H1 (cell line): ENCODE data around the gene POLH. TPM values are rescaled to one million over a fixed set of nuclear protein-coding genes. Genes with fewer than 3 reads are reported as not detected.

Experiments used
- BCL11A ChIP-seq, 2 experiments: IDR thresholded peaks; one replicate each; pipeline ENCODE4 v1.6.1; 2011; ENCODE audit warnings: low read depth in 2 of 2, low read length in 2 of 2, mild to moderate bottlenecking in 2 of 2
- CEBPB ChIP-seq: IDR thresholded peaks from 2 replicates; pipeline ENCODE4 v1.6.1; 2012; ENCODE audit warnings: low read depth, low read length
- CHD7 ChIP-seq: fragments of 300-600 bp; sonication (generic); IDR thresholded peaks from 2 replicates; pipeline ENCODE4 v1.7.1; 2012; ENCODE audit warnings: low read length, moderate library complexity, mild to moderate bottlenecking, inconsistent platforms; ENCODE audit not compliant: insufficient replicate concordance
- MAX ChIP-seq: IDR thresholded peaks from 2 replicates; pipeline ENCODE4 v1.6.1; 2012; ENCODE audit warnings: inconsistent platforms
- POU5F1 ChIP-seq: IDR thresholded peaks from 2 replicates; pipeline ENCODE4 v1.6.1; 2011; ENCODE audit warnings: low read depth, mild to moderate bottlenecking, low read length, moderate library complexity
- RBBP5 ChIP-seq: IDR thresholded peaks from 2 replicates; pipeline ENCODE4 v1.7.1; 2012; ENCODE audit warnings: low read depth, mild to moderate bottlenecking, inconsistent platforms, low read length, moderate library complexity, borderline replicate concordance
- polyA plus RNA-seq, 7 experiments: library from polyadenylated mRNA; depleted of rRNA in 3 of 7; stranded (reverse) in 5 of 7; unstranded in 2 of 7; fragments of >200 nt in 5 of 7; fragments of 200-250 nt in 2 of 7; gene quantifications; 1 replicate in 5 of 7; 2 replicates in 1 of 7; 4 replicates in 1 of 7; pipeline versions ENCODE4 v1.2.1 to v1.2.3, GENCODE V29; 2011 to 2013; ENCODE audit warnings: missing spikeins in 2 of 7, mixed read lengths in 2 of 7
- total RNA-seq: library from RNA; stranded (reverse); fragmentation: NEBNext Ultra II Directional; extraction: Animal tissue kit (Norgen Biotek cat#: 25700); gene quantifications from 2 replicates; pipeline ENCODE4 v1.2.1, GENCODE V29; 2021

The POLH gene
- total and polyA plus RNA-seq, 2 of the 8 experiments (the other 6 are each of a cell fraction or from before 2014, with no cell fraction given) = 5.8 to 12.4 TPM

GRCh38 chr6:43648248-43648647 is 72.3 kb downstream of the POLH start (continued):
- TF ChIP-seq CHD7 (no peak), POU5F1 (no peak), CEBPB (no peak), BCL11A (IDR thresholded peaks at IDR 0.05; ENCODE audit: low read depth in 2 of 2, low read length in 2 of 2) (no peak), RBBP5 (no peak), MAX (no peak)
- TF ChIP-seq, all 59 proteins: peak for 0
